Endodermal cell (in vitro differentiated cells): ENCODE data around the gene DSC3. TPM values are rescaled to one million over a fixed set of nuclear protein-coding genes. Genes with fewer than 3 reads are reported as not detected.

ENCODE experiments used
- DNase-seq: peaks from one replicate; pipeline ENCODE4 v3.0.0-alpha.2; 2017
- H3K27ac ChIP-seq: 2 replicates; pipeline ENCODE4 v1.5.1; 2013; ENCODE audit warnings: mild to moderate bottlenecking, low read depth, low read length, moderate library complexity
- H3K27me3 ChIP-seq: 2 replicates; pipeline ENCODE4 v1.6.1; 2013; ENCODE audit warnings: mild to moderate bottlenecking, low read length, moderate library complexity; ENCODE audit not compliant: insufficient read depth, control insufficient read depth, poor library complexity, severe bottlenecking
- H3K36me3 ChIP-seq: 2 replicates; pipeline ENCODE4 v1.7.0; 2013; ENCODE audit warnings: mild to moderate bottlenecking, low read length, moderate library complexity; ENCODE audit not compliant: control insufficient read depth, insufficient read depth
- H3K4me1 ChIP-seq: one replicate; pipeline ENCODE4 v1.7.0; 2013; ENCODE audit warnings: low read length; ENCODE audit not compliant: control insufficient read depth, insufficient read depth
- H3K4me3 ChIP-seq: 2 replicates; pipeline ENCODE4 v1.5.1; 2013; ENCODE audit warnings: mild to moderate bottlenecking, low read length, moderate library complexity
- H3K9ac ChIP-seq: 2 replicates; pipeline ENCODE4 v1.6.1; 2013; ENCODE audit warnings: mild to moderate bottlenecking, low read length, moderate library complexity; ENCODE audit not compliant: poor library complexity, severe bottlenecking; ENCODE audit errors: extremely low read depth
- H3K9me3 ChIP-seq: 2 replicates; pipeline ENCODE4 v1.6.1; 2013; ENCODE audit warnings: mild to moderate bottlenecking, low read length, moderate library complexity; ENCODE audit not compliant: control insufficient read depth
- H3K27ac Mint-ChIP-seq: 2 replicates; pipeline ENCODE4 v1.8.0; 2020; ENCODE audit warnings: mixed read lengths
- H3K27me3 Mint-ChIP-seq: 2 replicates; pipeline ENCODE4 v1.8.0; 2021; ENCODE audit warnings: mild to moderate bottlenecking, mixed read lengths; ENCODE audit not compliant: insufficient read depth
- H3K36me3 Mint-ChIP-seq: 2 replicates; pipeline ENCODE4 v1.8.0; 2020; ENCODE audit warnings: low read depth, mixed read lengths
- H3K4me1 Mint-ChIP-seq: 2 replicates; pipeline ENCODE4 v1.8.0; 2020; ENCODE audit warnings: mixed read lengths
- H3K4me3 Mint-ChIP-seq: 2 replicates; pipeline ENCODE4 v1.8.0; 2020; ENCODE audit warnings: mild to moderate bottlenecking, moderate library complexity, mixed read lengths
- H3K9me3 Mint-ChIP-seq: 2 replicates; pipeline ENCODE4 v1.8.0; 2020; ENCODE audit warnings: mild to moderate bottlenecking, mixed read lengths
- CTCF ChIP-seq: fragments of 200-600 bp; sonication (generic); conservative IDR thresholded peaks from 2 replicates; pipeline ENCODE4 v1.5.0; 2021; ENCODE audit warnings: antibody characterized with exemption, mild to moderate bottlenecking
- WGBS, 2 experiments: methylation state at CpG; one replicate each; pipeline versions ENCODE4 v1.1.5 to v1.1.7; 2013; ENCODE audit warnings: missing lambda C conversion rate in 2 of 2, mixed read lengths in 1 of 2; ENCODE audit not compliant: insufficient coverage in 1 of 2, insufficient read length in 1 of 2; 5-methylcytosine and 5-hydroxymethylcytosine counted together
- total RNA-seq, 2 donors: library from RNA; stranded (reverse); fragmentation: NEBNext Ultra II Directional in 1 of 2; extraction: Animal tissue kit (Norgen Biotek cat#: 25700) in 1 of 2; gene quantifications; 2 replicates in 1 of 2; 3 replicates in 1 of 2; pipeline ENCODE4 v1.2.1, GENCODE V29; 2021

Gene DSC3
- total RNA-seq, 2 donors from 2014 or later = 0.26 to 0.53 TPM

- TF ChIP-seq CTCF = peak; percentile 80
Observed at GRCh38 chr18:30971338-30971956, 71.1 kb downstream of the DSC3 start.

GRCh38 chr18:30970196-30970816, 72.2 kb downstream of the DSC3 start:
- TF ChIP-seq CTCF = peak; percentile 70
- no peak for DNase-seq
- 47 to 66% methylated on average over 4 to 7 of the region's 7 CpGs for WGBS, 2 experiments

More at GRCh38 chr18:30971338-30971956, 71.1 kb downstream of the DSC3 start:
- no peak overlapping the region for H3K9ac ChIP-seq
- H3K4me3 ChIP-seq = no peak overlapping the region
- no peaks in the 10 kb centered on the region for H3K27me3 ChIP-seq
- H3K4me3 Mint-ChIP-seq = no peak overlapping the region
- H3K27ac ChIP-seq = no peak overlapping the region
- H3K4me1 ChIP-seq = no peaks in the 10 kb centered on the region
- H3K27ac Mint-ChIP-seq = no peak overlapping the region
- H3K9me3 Mint-ChIP-seq = no peaks in the 10 kb centered on the region
- no peaks in the 10 kb centered on the region for H3K27me3 Mint-ChIP-seq
- no peaks in the 10 kb centered on the region for H3K4me1 Mint-ChIP-seq
- 0% methylated on average over 1 of the region's 1 CpG; no CpG with 5 or more reads in 1 of the 2 experiments for WGBS, 2 experiments
- H3K36me3 ChIP-seq = no peaks in the 10 kb centered on the region
- H3K36me3 Mint-ChIP-seq = no peaks in the 10 kb centered on the region
- DNase-seq = no peak
- H3K9me3 ChIP-seq = no peaks in the 10 kb centered on the region

GRCh38 chr18:30969670-30970170, 72.8 kb downstream of the DSC3 start:
- no peak overlapping the region for H3K4me3 Mint-ChIP-seq
- Histone ChIP-seq H3K9me3 (no peaks in the 10 kb centered on the region), H3K27me3 (no peaks in the 10 kb centered on the region), H3K36me3 (no peaks in the 10 kb centered on the region), H3K9ac (no peak overlapping the region), H3K4me1 (no peaks in the 10 kb centered on the region), H3K4me3 (no peak overlapping the region), H3K27ac (no peak overlapping the region)
- no peaks in the 10 kb centered on the region for H3K9me3 Mint-ChIP-seq
- H3K27ac Mint-ChIP-seq = no peak overlapping the region
- H3K4me1 Mint-ChIP-seq = no peaks in the 10 kb centered on the region
- no peaks in the 10 kb centered on the region for H3K36me3 Mint-ChIP-seq
- 91 to 100% methylated on average over 2 to 3 of the region's 4 CpGs for WGBS, 2 experiments
- H3K27me3 Mint-ChIP-seq = no peaks in the 10 kb centered on the region
- no peak for DNase-seq
- TF ChIP-seq CTCF = no peak

More at GRCh38 chr18:30970196-30970816, 72.2 kb downstream of the DSC3 start:
- H3K27ac ChIP-seq = no peak overlapping the region
- no peak overlapping the region for H3K27ac Mint-ChIP-seq
- H3K9me3 Mint-ChIP-seq = no peaks in the 10 kb centered on the region
- H3K4me1 Mint-ChIP-seq = no peaks in the 10 kb centered on the region
- H3K27me3 Mint-ChIP-seq = no peaks in the 10 kb centered on the region
- no peaks in the 10 kb centered on the region for H3K9me3 ChIP-seq
- H3K4me3 ChIP-seq = no peak overlapping the region
- H3K9ac ChIP-seq = no peak overlapping the region
- H3K4me3 Mint-ChIP-seq = no peak overlapping the region
- no peaks in the 10 kb centered on the region for H3K4me1 ChIP-seq
- H3K27me3 ChIP-seq = no peaks in the 10 kb centered on the region
- no peaks in the 10 kb centered on the region for H3K36me3 ChIP-seq
- H3K36me3 Mint-ChIP-seq = no peaks in the 10 kb centered on the region
